ENCODE measurements around the gene SPTB.

SPTB gene

DNA sequence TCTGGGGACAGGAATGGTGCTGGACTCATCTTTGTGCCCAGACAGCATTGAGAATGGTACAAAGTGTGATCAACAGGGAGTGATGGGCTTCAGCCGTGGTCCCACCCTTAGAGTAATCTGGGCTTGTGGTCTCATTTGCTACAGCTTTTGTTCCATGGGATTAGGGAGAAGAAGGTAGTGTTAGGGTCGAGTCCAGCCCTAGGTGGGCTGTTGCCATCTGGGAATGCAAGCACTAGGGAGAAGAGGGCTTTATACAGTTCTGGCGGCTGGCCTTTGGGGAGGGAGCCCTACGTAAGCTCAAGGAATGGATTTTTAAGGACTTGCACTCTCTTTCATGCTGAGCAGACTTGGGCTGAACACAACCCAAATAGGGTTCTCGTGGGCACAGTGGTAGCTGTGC is 170.6 kb downstream of the SPTB start:
- DNase-seq (ENCODE audit: low read depth in 2 of 2) = no peak

DNA sequence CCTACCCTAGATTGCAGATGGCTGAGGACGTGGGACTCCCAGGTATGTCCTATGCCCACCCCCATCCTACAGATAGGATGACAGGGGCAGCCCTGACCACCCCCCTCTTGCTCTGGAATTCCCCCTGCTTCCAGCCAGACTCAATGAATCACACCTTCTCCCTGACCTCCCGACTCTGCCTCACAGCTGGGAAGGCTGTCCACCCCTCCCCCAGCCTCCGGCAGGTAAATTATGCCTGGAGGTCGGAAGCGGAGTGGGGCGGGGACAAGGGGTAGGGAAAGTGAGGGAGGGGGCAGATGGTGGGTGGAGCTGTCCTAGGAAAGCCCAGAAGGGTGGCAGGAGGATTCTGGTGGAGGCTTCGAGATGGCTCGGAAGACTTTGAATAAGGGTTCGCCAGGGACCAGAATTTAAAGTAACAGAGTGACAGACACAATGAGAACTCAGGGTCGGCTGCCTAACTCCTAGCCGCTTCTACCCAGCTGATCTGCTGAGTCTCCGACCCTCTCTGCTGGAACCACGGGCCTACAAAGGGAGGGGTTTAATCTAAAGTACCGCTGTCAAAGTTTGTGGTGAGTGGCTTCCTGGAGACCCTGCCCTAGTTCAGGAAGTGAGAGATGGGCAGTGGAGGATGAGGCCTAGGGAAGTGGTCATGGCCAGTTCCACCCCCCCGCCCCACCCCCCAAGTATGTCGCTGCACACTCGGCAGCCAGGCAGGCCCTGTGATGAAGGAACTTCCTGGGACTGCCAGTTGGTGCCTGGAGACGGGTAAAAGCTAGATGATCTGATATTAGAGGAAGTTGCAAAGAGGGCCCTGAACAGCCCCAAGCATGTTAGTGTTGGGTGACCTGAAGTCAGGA is 171.3 kb downstream of the SPTB start:
- no peak for DNase-seq (ENCODE audit: low read depth in 2 of 2)

DNA sequence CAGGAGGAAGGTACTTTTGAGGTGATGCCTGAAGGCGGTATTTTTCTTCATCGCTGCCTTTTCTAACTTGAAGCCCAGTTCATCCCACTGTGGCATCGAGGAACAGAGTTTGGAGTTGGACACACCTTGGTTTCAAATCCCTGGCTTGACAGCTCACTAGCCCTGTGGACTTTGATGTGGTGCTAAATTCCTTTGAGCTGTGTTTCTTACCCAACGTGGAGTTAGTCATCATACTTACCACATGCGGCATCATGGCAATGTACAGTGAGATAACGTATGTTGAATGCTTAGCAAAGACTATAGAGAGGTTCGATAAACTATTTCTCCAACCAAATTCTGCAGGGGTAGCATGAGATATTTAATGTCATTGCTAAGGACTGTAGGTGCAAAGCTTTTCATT is 172.0 kb downstream of the SPTB start:
- no peak for DNase-seq (ENCODE audit: low read depth in 2 of 2)

DNA sequence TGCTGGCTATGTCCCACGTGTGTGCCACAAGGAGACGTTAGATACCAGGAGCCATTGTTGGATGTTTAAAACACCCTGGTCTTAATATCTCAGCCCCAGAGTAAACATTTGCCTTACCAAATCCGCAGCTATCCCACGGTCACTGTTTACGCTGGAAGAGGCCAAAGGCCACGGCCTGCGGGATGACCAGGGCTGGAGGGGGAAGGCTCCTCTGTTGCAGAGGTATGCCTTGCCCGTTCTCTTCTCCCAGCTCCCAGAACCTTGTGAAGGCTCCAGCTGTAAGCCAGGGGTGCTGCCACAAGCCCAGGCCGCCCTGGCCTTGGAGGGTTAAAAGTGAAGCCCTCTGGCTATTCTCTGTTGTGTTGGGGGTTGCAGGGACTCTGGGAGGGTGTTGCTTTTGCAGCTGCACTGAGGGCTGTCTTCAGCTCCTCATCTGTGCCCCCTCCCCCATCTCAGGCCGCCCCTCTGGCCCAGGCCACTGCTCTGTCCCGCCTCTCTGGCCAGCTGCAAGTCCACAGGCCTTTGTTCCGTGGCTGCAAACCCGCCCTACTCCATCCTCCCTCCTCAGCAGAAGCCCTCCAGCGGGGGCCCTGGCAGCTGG is 173.0 kb downstream of the SPTB start:
- DNase-seq (ENCODE audit: low read depth in 2 of 2) = no peak

DNA sequence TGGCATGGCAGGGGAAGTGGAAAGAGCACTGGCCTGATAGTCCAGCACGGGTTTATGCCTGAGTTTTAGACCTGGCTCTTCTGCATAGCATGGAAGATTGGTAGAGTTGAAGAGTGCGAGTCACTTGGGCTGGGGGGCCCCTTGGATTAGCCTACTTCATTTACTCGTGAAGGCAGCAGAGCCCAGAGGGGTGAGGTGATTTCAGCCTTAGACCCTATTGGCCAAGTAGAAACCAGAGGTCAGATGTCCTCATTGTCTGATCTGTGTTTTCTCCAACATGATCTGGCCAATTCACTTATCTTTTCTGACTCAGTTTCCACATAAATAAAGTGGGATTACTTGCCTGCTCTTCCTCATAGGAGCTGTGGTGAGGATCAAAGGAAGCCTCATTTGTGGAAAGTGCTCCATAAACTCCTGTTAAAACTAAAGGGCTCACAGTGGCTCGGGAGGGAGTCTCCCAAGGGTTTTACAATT is 173.6 kb downstream of the SPTB start:
- DNase-seq (ENCODE audit: low read depth in 2 of 2) = no peak

DNA sequence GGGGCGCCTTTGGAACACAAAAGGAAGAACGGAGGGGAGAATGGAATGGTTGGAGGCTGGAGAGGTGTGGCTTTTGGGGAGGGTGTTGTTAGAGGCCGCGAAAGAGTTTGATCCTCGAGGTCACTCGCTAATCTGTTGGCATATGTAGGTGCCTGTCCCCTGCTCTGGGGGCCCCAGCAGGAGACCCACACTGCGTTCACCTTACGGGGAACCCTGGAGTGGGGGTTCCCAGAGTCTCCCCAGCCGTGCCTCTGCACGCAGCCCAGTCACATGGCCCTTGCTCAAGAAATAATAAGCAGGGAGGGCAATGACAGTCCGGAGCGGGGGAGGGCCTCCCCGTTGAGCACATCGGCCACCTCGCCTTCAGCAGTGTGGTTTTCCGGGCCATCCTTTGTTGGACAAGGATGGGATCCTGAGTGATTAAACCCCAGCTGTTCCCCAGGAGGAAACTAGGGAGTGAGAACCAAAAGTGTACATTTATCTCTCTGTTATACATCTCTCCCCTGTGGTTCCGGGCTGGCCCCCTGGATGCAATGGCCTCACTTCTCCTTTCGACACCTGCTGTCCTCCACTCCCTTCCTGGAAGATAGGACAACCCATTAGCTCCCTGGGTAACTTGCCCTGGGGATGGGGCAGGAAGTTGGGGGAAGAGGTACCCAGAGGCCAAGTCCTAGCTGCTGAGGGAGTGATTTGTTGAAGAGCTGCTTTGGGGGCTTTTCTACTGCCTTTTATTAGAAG is 174.2 kb downstream of the SPTB start:
- DNase-seq (ENCODE audit: low read depth in 2 of 2) = no peak

DNA sequence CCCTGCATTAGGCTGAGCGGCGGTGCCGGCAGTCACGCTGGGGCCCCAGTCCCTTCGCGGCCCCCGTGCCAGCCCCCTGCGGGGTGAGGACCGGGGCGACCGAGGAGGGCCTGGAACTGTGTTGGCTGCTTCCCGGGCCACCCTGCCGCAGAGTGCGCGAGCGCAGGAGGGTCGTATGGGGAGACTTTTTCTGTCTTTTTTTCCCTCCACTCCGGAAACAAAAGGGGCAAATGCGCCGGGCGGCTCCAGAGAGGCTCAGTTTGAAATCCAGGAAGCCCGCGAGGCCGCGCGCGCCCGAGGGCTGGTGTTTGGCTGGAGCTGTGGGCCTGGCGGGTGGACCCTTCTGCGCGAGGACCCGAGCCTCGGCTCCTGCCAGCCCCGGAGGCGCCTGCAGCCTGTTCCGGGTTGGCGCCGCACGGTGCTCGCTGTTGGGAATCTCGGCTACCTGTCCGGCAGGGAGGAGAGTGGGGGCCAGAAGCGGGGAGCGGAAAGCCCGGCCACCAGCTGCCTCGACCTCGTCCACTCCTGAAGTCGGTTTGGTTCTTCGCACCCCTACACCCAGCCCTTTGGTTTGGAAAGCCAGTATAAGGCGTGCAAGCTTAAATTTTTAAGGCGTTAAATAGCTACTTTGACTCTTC is 174.8 kb downstream of the SPTB start:
- DNase-seq (ENCODE audit: low read depth in 2 of 2) = no peak

DNA sequence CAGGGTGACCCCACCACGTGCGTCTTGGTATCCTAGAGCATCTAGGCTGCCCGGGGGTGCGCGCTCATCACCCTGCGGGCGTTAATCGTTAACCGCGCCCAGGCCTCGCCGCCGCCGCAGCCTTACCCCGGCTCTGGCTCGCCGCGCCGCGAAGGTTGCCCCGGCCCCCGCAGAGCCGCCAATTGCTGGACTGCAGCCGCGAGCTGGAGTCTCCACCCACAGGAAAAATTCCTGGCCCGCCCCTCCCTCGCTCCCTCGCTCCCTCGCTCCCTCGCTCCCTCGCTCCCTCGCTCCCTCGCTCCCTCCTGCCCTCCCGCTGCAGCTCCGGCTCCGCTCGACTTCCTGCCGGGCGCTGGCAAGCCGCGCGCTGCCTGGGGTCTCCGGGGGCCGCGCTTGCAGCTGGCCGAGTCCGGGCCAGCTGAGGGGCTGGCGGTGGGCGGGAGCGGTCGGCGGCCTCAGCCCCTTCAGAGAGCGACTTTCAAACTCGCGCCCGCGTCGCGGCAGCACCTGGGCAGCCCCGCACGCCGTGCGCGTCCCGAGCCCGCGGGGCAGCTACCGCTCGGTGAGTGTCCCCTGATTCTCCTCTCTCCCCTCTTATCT is 175.5 kb downstream of the SPTB start, which contains the start of gene PLEKHG3:
Gene PLEKHG3 (plus strand): TSS at position 282 of the 600 bp plus-strand sequence. CDS start 23,208 bp downstream, outside the sequence.
- DNase-seq (ENCODE audit: low read depth in 2 of 2) = no peak

DNA sequence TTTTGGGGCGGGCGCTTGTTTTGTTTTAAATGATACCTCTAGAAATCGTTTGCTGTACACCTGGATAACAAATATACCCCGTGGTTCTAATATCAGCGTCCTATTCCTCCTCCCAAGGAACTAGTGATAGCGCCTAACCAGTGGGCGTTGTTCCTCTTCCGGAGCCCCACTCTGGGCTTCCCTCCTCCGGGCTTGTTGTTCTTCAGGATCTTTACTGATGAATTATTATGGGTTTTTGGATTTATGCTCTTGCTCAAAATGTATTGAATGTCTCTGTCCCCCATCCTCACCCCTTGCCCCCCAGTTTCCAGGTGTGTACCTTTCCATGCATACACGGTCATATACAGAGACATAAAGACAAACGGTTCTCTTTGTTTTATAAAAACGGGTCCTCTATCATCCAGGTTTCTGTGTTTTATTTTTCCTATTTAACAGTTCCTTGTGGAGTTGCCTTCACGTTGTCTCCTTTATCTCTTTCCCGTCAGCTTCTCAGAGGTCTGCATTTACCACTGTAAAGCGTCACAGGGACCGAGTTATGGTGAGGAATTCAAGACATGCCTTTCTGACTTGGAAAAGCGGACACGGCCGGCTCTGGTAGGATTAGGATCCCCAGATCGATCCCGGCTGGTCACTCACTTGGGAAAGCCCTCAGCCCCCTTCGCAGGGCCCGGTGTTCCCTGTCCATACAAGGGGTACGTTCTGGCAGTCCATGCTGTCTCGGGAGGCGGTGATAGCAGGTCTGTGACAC is 176.1 kb downstream of the SPTB start:
- no peak for DNase-seq (ENCODE audit: low read depth in 2 of 2)

DNA sequence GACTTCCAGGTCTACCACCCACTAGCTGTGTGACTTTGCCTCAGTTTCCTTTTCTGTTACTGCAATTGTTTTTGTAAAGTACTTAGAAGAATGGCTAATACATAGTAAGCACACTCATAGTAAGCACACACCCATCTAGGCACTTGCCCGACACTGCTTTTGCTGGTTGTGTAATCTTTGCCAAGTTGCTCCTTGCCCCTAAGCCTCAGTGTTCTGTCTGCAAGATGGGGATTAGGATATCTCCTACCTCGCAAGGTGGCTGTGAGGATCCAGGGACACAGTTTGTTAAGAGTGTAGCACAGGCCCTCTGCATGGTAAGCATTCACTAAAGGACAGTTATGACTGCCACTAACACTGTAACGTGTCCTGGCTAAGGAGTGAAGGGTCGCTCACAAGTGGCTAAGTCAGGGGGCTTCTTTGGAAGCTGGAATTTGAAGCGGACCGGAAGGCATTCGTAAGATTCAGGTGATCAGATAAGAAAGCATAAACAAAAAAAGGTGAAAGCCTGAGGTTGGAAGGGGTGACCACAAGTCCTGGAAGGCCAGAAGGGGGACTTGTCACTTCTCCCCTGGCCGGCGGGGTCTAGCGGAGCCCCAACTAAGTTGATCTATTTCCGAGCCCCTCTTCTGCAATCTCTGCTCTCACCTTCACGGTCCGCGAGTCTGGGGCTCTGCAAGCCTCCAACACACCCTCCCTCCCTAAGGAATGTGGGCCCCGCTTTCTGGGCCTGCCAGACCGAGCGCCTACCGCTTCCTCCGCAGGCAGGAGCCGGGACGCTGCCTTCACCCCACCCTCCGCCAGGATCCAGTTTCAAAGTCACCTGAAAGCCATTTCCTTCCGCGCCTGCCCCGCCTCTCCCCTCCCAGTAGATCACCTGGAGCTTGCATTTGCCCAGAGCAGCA is 177.0 kb downstream of the SPTB start:
- DNase-seq (ENCODE audit: low read depth in 2 of 2) = no peak

DNA sequence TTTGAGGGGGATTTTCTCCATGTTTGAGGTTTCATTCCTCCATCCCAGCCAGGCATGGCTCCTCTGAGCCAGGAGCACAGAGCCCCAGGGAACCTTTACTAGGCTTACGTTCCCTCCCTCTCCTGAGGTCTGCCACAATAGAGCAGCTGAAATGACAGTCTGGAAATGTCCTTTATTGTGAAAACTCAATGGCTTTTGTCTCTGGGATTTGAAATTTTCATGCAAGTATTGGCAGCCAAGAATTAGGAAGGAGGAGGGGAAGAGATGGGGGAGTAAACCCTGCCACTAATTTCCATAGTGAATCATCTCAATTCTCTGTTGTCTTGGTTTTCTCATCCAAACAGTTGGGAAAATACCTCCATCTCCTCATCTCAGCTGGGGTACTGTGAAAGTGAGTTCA is 178.0 kb downstream of the SPTB start:
- no peak for DNase-seq (ENCODE audit: low read depth in 2 of 2)

DNA sequence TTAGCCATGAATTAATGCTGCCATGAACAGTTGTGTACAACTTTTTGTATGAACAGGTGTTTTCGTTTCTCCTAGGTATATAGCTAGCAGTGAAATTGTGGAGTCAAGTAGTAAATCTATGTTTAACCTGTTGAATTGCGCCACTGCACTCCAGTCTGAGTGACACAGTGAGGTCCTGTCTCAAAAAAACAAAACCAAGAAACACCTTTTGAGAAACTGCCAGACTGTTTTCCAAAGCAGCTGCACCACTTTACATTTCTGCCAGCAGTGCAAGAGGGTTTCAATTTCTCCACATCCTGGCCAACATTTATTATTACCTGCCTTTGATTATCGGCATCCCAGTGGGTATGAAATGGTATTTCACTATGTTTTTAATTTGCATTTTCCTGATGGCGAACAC is 178.8 kb downstream of the SPTB start:
- no peak for DNase-seq (ENCODE audit: low read depth in 2 of 2)

DNA sequence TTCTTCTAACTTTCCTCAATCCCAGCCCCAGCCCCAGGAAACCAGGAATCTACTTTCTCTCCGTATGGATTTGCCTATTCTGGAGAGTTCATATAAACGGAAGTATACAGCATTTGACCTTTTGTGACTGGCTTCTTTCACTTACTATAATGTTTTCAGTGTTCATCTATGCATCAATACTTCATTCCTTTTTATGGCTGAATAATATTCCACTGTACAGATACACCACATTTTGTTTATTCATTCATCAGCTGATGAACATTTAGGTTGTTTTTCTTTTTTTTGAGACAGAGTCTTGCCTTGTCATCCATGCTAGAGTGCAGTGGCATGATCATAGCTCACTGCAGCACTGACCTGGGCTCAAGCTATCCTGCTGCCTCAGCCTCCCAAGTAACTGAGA is 179.4 kb downstream of the SPTB start:
- DNase-seq (ENCODE audit: low read depth in 2 of 2) = no peak

DNA sequence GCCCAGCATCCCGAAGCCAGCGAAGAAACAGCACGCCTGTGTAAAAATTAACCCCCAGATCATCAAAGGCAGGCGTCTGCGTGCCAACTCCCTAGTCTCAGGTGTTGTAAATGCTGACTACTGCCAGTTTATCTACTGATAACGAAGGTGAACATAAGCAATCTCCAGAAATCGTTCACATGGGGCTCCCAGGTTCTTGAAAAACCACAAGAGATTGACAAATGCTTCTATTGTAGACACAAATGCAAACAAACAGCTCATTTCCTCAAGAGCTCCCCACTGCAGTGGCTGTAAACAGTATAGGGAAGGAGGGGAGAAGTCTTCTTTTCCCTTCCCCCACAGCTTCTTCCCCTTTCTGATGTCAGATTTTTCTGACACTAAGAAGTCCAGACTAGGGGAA is 180.8 kb downstream of the SPTB start:
- DNase-seq (ENCODE audit: low read depth in 2 of 2) = no peak

DNA sequence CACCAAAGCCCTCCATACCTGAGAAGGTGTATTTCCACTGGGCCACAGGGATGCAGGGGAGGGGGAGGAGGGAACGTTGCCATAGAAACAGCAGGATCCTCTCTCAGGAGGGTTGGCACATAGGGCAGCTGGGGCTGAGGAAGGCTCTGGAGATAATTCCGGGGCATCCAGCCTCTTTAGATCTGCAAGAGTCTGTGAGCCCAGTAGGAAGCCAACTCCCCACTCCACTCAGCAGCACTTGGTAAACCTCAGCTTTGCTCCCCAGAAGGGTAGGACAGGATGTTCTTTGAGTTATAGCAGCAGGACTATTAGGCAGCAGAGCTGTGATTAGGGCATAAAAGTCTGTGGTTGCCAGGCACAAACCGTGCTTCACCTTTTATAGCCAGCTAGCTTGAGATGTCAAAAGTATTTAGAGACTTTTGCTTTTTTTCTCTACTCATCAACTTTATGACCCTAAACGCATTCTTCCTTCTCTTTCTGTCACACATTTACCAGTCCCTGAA is 183.3 kb downstream of the SPTB start:
- no peak for DNase-seq (ENCODE audit: low read depth in 2 of 2)

Data from stimulated activated CD8-positive, alpha-beta memory T cell treated with anti-CD3 and anti-CD28 coated beads, Interleukin-7, amount 100 ng/mL, for 4 hours (primary cell).